ENCODE data around the gene GRM4. TPM values are rescaled to one million over a fixed set of nuclear protein-coding genes. Genes with fewer than 3 reads are reported as not detected.

GRM4 gene
- total RNA-seq, 8 experiments from 2014 or later = 0.56 to 4.3 (median 1.0) TPM

Other genes with a start within 250 kb of the GRM4 start
- gene HMGA1, start 90.8 kb upstream of the GRM4 start, total RNA-seq = 100 to 1,000 TPM in 4 of 8 experiments, 10 to 100 TPM in 4; 62.9 to 254 (median 104) TPM
- gene SMIM29, start 102.9 kb upstream of the GRM4 start, total RNA-seq = 10 to 100 TPM in 6 of 8 experiments, 1 to 10 TPM in 2; 8.1 to 62.9 (median 23.8) TPM
- gene NUDT3, start 246.6 kb upstream of the GRM4 start, total RNA-seq = 10 to 100 TPM; 11.1 to 58.5 (median 36.2) TPM